ENCODE measurements around the gene TSPAN11.

The TSPAN11 gene

DNA sequence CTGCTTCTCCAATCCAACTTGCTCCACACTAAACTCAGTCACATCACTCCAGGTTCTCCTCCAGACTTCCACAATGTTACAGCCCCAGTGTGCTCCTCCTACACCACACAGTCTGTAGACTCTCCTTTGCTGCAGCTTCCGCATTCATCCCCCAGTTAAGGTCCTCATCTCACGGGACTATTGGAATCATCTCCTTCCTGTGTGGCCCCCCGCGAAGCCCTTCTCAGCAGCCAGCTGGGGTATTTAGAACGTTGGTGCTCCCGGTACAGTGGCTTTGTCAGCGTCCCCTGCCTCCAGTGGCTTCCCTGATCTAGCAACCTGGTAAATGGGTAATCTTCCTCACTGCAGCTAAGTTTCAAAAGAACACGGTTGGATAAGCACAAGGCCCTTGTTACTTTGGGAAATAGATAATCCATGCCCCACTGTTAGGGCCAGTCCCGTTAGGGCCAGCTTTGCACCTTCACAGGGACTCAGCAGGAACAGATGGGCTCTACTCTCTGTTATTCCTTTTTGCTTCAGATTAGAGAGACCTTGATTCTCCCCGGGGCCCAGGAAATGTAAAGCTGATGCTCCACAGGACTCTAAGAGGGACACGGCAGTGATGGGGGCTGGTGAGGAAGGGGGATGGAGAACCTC is 823 bp upstream of the TSPAN11 start:
- DNase-seq (ENCODE audit: extremely low read depth, low read depth) = no peak
- no peak for TF ChIP-seq CTCF (IDR thresholded peaks at IDR 0.05; ENCODE audit: low read depth, low read length, missing control alignments)
- peak overlapping the region; percentile 48 for H3K4me3 ChIP-seq (replicated peaks; ENCODE audit: low read depth, low read length)

GRCh38 chr12:30927222-30927611 is 669 bp downstream of the TSPAN11 start:
- no peak for DNase-seq (ENCODE audit: extremely low read depth, low read depth)
- peak overlapping the region; percentile 48 for H3K4me3 ChIP-seq (replicated peaks; ENCODE audit: low read depth, low read length)

GRCh38 chr12:30928356-30929244 is 2.1 kb downstream of the TSPAN11 start:
- no peak for DNase-seq (ENCODE audit: extremely low read depth, low read depth)
- no peak for TF ChIP-seq CTCF (IDR thresholded peaks at IDR 0.05; ENCODE audit: low read depth, low read length, missing control alignments)
- no peak overlapping the region for H3K4me3 ChIP-seq (replicated peaks; ENCODE audit: low read depth, low read length)

More at GRCh38 chr12:30927222-30927611, 669 bp downstream of the TSPAN11 start:
- no peak for TF ChIP-seq CTCF (IDR thresholded peaks at IDR 0.05; ENCODE audit: low read depth, low read length, missing control alignments)

DNA sequence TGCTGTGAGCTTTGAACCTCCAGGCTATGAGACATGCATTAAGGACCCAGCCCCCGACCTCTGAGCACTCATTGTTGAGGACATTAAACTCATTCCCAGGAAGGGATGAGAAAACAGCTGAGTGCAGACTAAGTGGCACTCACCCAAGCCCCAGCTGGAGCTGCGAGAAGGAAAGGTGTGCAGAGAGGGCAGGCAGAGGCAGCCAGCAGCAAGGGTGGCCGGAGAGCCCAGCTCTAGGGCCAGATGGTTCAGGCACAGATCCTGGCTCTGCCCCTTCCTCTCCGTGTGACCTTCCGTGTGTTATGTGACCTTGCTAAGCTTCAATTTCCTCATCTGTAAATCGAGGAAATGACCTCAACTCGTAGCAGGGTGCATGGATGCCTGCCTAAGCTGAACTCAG is 3.7 kb downstream of the TSPAN11 start:
- DNase-seq (ENCODE audit: extremely low read depth, low read depth) = no peak
- no peak for TF ChIP-seq CTCF (IDR thresholded peaks at IDR 0.05; ENCODE audit: low read depth, low read length, missing control alignments)
- H3K4me3 ChIP-seq (replicated peaks; ENCODE audit: low read depth, low read length) = no peak overlapping the region

- no peak for DNase-seq (ENCODE audit: extremely low read depth, low read depth)
- no peak for TF ChIP-seq CTCF (IDR thresholded peaks at IDR 0.05; ENCODE audit: low read depth, low read length, missing control alignments)
- H3K4me3 ChIP-seq (replicated peaks; ENCODE audit: low read depth, low read length) = no peak overlapping the region
Measured at GRCh38 chr12:30930641-30931040, 4.1 kb downstream of the TSPAN11 start.

DNA sequence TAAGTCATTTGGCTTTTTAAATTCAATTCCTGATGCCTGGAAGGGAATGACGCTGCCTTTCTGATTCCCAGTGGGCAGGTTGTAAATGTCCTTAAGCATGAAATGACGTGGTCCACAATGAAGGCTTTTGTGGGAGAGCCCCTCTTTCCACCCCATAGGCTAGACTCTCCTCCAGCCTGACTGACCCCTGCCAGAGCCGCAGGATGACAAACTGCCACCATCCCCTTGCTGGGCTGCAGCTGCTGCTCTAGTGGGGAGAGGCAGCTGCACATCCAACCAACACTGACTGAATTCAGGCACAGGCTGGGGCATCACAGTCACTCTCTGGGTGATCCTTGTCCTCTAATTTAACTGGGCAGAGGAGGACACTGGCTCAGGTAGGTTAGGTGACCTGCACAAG is 6.3 kb downstream of the TSPAN11 start:
- DNase-seq (ENCODE audit: extremely low read depth, low read depth) = no peak
- TF ChIP-seq CTCF (IDR thresholded peaks at IDR 0.05; ENCODE audit: low read depth, low read length, missing control alignments) = no peak
- H3K4me3 ChIP-seq (replicated peaks; ENCODE audit: low read depth, low read length) = no peak overlapping the region

All from HFF-Myc (cell line).